K562 (cell line): ENCODE results near the gene RGS14. TPM values are rescaled to one million over a fixed set of nuclear protein-coding genes. Genes with fewer than 3 reads are reported as not detected.

Source experiments
- HLTF ChIP-seq: fragments of 450-650 bp; IDR thresholded peaks from 2 replicates; pipeline ENCODE4 v1.6.1; 2016
- HNRNPUL1 ChIP-seq: fragments of 200-400 bp; formaldehyde crosslinking; IDR thresholded peaks from 2 replicates; pipeline ENCODE4 v1.6.1; 2017; ENCODE audit warnings: low read length
- NR4A1 ChIP-seq, 2 experiments: fragments of 250-450 bp in 1 of 2; fragments of 450-650 bp in 1 of 2; sonication (Bioruptor Pico) in 1 of 2; IDR thresholded peaks; 2 replicates each; pipeline versions ENCODE4 v1.4.0 to v1.6.1; 2016 to 2020; ENCODE audit warnings: mild to moderate bottlenecking in 2 of 2, missing compliant biosample characterization in 1 of 2, missing genetic modification characterization in 1 of 2, moderate library complexity in 1 of 2
- PCBP1 ChIP-seq: fragments of 200-400 bp; formaldehyde crosslinking; IDR thresholded peaks from 2 replicates; pipeline ENCODE4 v1.6.1; 2018; ENCODE audit warnings: mild to moderate bottlenecking, low read depth, low read length; ENCODE audit not compliant: poor library complexity, severe bottlenecking
- PHB ChIP-seq: fragments of 250-450 bp; sonication (Bioruptor Pico); IDR thresholded peaks from 2 replicates; pipeline ENCODE4 v1.5.0; 2021
- RBFOX2 ChIP-seq: fragments of 200-400 bp; formaldehyde crosslinking; IDR thresholded peaks from 2 replicates; pipeline ENCODE4 v1.6.1; 2017; ENCODE audit warnings: low read depth, mild to moderate bottlenecking, low read length, moderate library complexity
- TBP ChIP-seq: optimal IDR thresholded peaks from 2 replicates; pipeline ENCODE3; 2011; ENCODE audit warnings: low read depth, low read length, improper control_type of control experiment
- ZNF175 ChIP-seq: fragments of 200-800 bp; sonication (Bioruptor generic); IDR thresholded peaks from 2 replicates; pipeline ENCODE4 v1.6.1; 2016; ENCODE audit warnings: low read depth, mild to moderate bottlenecking, missing genetic modification characterization, missing compliant biosample characterization
- polyA plus RNA-seq, 8 experiments: library from polyadenylated mRNA; depleted of rRNA in 4 of 8; stranded (reverse) in 5 of 8; unstranded in 3 of 8; fragments of >200 nt; fragmentation: Nextera tagmentation in 2 of 8; fragmentation: Illumina TruSeq in 1 of 8; extraction: Ambion mirVana in 2 of 8; extraction: Trizol in 1 of 8; gene quantifications; 2 replicates each; pipeline versions ENCODE4 v1.2.1 to v1.2.3, GENCODE V29; 2011 to 2014; ENCODE audit warnings: inconsistent platforms in 1 of 8, missing spikeins in 1 of 8
- total RNA-seq, 7 experiments: library from RNA; depleted of rRNA in 6 of 7; stranded (reverse); fragments of >200 nt in 6 of 7; fragmentation: Illumina TruSeq in 2 of 7; extraction: Trizol in 2 of 7; gene quantifications; 2 replicates each; pipeline versions ENCODE4 v1.2.1 to v1.2.3, GENCODE V29; 2011 to 2021; ENCODE audit warnings: low replicate concordance in 1 of 7
- TF ChIP-seq, protein P1 (sequence below): fragments of 200-800 bp; sonication (Bioruptor generic); IDR thresholded peaks from 2 replicates; pipeline ENCODE4 v1.6.1; 2016; ENCODE audit warnings: missing genetic modification characterization, missing compliant biosample characterization
- TF ChIP-seq, protein P2 (sequence below): fragments of 450-650 bp; formaldehyde crosslinking; IDR thresholded peaks from 2 replicates; pipeline ENCODE4 v1.4.0; 2020; ENCODE audit warnings: mild to moderate bottlenecking, moderate library complexity
- TF ChIP-seq, protein P3 (sequence below), 2 experiments: fragments of 450-650 bp in 1 of 2; sonication (generic) in 1 of 2; formaldehyde crosslinking; conservative IDR thresholded peaks; 2 replicates each; pipeline versions ENCODE4 v1.4.0 to v1.8.1; 2020 to 2022; ENCODE audit warnings: mild to moderate bottlenecking in 1 of 2, missing genetic modification reagents in 1 of 2
- TF ChIP-seq, protein P4 (sequence below), 2 experiments: fragments of 150-350 bp in 1 of 2; IDR thresholded peaks; 2 replicates each; pipeline ENCODE4 v1.6.1; 2012 to 2016; ENCODE audit warnings: low read depth in 2 of 2, low read length in 2 of 2, mild to moderate bottlenecking in 1 of 2, moderate library complexity in 1 of 2
- TF ChIP-seq, protein P5 (sequence below): fragments of 450-650 bp; IDR thresholded peaks from 2 replicates; pipeline ENCODE4 v1.6.1; 2014; ENCODE audit warnings: low read depth, mild to moderate bottlenecking, moderate library complexity, borderline replicate concordance

RGS14 gene
- total and polyA plus RNA-seq, 9 of the 15 experiments (the other 6 are each of a cell fraction or from before 2014, with no cell fraction given) = 0.28 to 75.9 (median 34.5) TPM

DNA sequence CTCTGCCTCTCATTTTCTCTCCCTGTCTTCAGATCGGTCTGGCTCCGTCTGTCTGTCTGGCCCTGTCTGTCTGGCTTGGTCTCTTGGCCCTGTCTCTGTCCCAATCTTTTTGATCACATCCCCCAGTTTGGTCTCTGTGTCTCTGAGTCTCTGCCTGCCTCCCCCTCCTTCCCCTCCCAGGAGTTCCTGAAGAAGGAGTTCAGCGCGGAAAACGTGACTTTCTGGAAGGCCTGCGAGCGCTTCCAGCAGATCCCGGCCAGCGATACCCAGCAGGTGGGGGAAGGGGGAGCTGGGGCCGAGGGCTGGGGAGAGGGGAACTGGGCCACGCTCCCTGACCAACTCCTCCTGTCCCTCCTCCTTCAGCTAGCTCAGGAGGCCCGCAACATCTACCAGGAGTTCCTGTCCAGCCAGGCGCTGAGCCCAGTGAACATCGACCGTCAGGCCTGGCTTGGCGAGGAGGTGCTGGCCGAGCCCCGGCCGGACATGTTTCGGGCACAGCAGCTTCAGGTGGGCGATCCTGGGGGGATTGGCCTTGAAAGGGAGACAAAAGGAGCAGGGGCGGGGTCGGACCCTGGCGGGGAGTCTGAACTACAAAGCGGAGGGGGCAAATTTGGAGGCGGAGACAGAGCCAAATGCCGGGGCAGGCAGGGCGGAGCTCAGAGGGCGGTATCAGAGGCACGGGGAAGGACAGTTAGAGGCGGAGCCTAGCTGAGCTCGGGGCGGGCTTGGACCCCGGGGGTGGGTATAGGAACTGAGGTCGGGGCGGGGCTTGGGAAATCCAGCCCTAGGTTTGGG is 9.0 kb downstream of the RGS14 start (continued):
- no peak for TF ChIP-seq PCBP1
- TF ChIP-seq HNRNPUL1 = no peak
- TF ChIP-seq, protein P1, sequence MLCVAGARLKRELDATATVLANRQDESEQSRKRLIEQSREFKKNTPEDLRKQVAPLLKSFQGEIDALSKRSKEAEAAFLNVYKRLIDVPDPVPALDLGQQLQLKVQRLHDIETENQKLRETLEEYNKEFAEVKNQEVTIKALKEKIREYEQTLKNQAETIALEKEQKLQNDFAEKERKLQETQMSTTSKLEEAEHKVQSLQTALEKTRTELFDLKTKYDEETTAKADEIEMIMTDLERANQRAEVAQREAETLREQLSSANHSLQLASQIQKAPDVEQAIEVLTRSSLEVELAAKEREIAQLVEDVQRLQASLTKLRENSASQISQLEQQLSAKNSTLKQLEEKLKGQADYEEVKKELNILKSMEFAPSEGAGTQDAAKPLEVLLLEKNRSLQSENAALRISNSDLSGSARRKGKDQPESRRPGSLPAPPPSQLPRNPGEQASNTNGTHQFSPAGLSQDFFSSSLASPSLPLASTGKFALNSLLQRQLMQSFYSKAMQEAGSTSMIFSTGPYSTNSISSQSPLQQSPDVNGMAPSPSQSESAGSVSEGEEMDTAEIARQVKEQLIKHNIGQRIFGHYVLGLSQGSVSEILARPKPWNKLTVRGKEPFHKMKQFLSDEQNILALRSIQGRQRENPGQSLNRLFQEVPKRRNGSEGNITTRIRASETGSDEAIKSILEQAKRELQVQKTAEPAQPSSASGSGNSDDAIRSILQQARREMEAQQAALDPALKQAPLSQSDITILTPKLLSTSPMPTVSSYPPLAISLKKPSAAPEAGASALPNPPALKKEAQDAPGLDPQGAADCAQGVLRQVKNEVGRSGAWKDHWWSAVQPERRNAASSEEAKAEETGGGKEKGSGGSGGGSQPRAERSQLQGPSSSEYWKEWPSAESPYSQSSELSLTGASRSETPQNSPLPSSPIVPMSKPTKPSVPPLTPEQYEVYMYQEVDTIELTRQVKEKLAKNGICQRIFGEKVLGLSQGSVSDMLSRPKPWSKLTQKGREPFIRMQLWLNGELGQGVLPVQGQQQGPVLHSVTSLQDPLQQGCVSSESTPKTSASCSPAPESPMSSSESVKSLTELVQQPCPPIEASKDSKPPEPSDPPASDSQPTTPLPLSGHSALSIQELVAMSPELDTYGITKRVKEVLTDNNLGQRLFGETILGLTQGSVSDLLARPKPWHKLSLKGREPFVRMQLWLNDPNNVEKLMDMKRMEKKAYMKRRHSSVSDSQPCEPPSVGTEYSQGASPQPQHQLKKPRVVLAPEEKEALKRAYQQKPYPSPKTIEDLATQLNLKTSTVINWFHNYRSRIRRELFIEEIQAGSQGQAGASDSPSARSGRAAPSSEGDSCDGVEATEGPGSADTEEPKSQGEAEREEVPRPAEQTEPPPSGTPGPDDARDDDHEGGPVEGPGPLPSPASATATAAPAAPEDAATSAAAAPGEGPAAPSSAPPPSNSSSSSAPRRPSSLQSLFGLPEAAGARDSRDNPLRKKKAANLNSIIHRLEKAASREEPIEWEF (CRISPR knock-in tag) = no peak
- peak; percentile 51 for TF ChIP-seq TBP
- TF ChIP-seq ZNF175 (CRISPR knock-in tag) = no peak
- TF ChIP-seq, protein P2, sequence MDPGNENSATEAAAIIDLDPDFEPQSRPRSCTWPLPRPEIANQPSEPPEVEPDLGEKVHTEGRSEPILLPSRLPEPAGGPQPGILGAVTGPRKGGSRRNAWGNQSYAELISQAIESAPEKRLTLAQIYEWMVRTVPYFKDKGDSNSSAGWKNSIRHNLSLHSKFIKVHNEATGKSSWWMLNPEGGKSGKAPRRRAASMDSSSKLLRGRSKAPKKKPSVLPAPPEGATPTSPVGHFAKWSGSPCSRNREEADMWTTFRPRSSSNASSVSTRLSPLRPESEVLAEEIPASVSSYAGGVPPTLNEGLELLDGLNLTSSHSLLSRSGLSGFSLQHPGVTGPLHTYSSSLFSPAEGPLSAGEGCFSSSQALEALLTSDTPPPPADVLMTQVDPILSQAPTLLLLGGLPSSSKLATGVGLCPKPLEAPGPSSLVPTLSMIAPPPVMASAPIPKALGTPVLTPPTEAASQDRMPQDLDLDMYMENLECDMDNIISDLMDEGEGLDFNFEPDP (CRISPR knock-in tag) = no peak
- TF ChIP-seq RBFOX2 = peak; percentile 88
- TF ChIP-seq, protein P3, sequence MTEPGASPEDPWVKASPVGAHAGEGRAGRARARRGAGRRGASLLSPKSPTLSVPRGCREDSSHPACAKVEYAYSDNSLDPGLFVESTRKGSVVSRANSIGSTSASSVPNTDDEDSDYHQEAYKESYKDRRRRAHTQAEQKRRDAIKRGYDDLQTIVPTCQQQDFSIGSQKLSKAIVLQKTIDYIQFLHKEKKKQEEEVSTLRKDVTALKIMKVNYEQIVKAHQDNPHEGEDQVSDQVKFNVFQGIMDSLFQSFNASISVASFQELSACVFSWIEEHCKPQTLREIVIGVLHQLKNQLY (CRISPR knock-in tag; conservative IDR thresholded peaks at IDR 0.05) = no peak
- TF ChIP-seq, protein P4, sequence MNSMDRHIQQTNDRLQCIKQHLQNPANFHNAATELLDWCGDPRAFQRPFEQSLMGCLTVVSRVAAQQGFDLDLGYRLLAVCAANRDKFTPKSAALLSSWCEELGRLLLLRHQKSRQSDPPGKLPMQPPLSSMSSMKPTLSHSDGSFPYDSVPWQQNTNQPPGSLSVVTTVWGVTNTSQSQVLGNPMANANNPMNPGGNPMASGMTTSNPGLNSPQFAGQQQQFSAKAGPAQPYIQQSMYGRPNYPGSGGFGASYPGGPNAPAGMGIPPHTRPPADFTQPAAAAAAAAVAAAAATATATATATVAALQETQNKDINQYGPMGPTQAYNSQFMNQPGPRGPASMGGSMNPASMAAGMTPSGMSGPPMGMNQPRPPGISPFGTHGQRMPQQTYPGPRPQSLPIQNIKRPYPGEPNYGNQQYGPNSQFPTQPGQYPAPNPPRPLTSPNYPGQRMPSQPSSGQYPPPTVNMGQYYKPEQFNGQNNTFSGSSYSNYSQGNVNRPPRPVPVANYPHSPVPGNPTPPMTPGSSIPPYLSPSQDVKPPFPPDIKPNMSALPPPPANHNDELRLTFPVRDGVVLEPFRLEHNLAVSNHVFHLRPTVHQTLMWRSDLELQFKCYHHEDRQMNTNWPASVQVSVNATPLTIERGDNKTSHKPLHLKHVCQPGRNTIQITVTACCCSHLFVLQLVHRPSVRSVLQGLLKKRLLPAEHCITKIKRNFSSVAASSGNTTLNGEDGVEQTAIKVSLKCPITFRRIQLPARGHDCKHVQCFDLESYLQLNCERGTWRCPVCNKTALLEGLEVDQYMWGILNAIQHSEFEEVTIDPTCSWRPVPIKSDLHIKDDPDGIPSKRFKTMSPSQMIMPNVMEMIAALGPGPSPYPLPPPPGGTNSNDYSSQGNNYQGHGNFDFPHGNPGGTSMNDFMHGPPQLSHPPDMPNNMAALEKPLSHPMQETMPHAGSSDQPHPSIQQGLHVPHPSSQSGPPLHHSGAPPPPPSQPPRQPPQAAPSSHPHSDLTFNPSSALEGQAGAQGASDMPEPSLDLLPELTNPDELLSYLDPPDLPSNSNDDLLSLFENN (IDR thresholded peaks at IDR 0.05; ENCODE audit: low read depth in 2 of 2, low read length in 2 of 2) = peak in 1 of 2 experiments; percentile 52; a peak in 1 of 4 replicates
- TF ChIP-seq, protein P5, sequence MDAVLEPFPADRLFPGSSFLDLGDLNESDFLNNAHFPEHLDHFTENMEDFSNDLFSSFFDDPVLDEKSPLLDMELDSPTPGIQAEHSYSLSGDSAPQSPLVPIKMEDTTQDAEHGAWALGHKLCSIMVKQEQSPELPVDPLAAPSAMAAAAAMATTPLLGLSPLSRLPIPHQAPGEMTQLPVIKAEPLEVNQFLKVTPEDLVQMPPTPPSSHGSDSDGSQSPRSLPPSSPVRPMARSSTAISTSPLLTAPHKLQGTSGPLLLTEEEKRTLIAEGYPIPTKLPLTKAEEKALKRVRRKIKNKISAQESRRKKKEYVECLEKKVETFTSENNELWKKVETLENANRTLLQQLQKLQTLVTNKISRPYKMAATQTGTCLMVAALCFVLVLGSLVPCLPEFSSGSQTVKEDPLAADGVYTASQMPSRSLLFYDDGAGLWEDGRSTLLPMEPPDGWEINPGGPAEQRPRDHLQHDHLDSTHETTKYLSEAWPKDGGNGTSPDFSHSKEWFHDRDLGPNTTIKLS = no peak
- TF ChIP-seq HLTF = peak; percentile 33; the same call in 1 of the 2 replicates
- TF ChIP-seq NR4A1 (CRISPR knock-in tag; IDR thresholded peaks at IDR 0.05) = no peak
- TF ChIP-seq NR4A1 (tag; IDR thresholded peaks at IDR 0.05) = no peak
- TF ChIP-seq PHB (CRISPR knock-in tag) = no peak
